ENCODE data around the gene CIAO1. TPM values are rescaled to one million over a fixed set of nuclear protein-coding genes. Genes with fewer than 3 reads are reported as not detected.

Gene CIAO1
- total RNA-seq, 4 donors from 2014 or later, result 73.5 to 102 (median 95.6) TPM

DNA sequence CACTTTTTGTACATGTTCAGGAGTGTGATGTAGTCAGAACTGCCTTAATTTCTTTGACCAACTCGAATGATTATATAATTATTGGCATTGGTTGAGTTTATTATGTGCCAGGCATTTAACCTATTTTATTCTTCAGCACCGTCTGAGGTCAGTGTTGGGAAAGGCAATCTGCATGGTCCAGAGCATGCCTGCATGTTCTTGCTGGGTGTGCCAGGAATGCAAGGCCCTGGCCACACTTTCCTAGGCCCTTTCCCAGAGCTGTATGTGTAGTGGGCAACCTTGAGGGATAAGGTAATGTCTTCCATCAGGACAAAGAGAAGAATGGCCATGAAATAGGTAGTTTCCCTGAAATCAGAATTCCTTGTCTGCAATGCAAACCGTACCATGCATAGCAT lies 49.0 kb downstream of the CIAO1 start:
- DNase-seq (no peak), ATAC-seq (no peak)
- TF ChIP-seq POLR2A (IDR thresholded peaks at IDR 0.05) (no peak), CTCF (IDR thresholded peaks at IDR 0.05 in 4 of 5, conservative IDR thresholded peaks at IDR 0.05 in 1 of 5) (no peak)
- Histone ChIP-seq H3K9me3 (no peaks in the 10 kb centered on the region), H3K27me3 (peaks cover 8 to 20% (median 15%) of the 10 kb centered on the region in 3 donors), H3K4me3 (no peak overlapping the region), H3K4me1 (no peaks in the 10 kb centered on the region), H3K27ac (no peak overlapping the region), H3K36me3 (no peaks in the 10 kb centered on the region)
- intact Hi-C loops (cut with DNase I; ENCODE audit: low total_unique reads), result no loop called here
- in situ Hi-C loops (cut with MboI; ENCODE audit: low sequenced_read_pairs in 4 of 4), result loop anchor here in 2 of 4 donors (25.0 kb wide), 1 partner anchor 197 kb away; the partner anchor contains the start of gene NEURL3 (in 2 of the 2)

GRCh38 chr2:96315400-96316071 lies 49.5 kb downstream of the CIAO1 start:
- peak overlapping the region in 2 of 4 donors; percentile 6 to 34 for H3K27ac ChIP-seq
- in situ Hi-C loops (cut with MboI; ENCODE audit: low sequenced_read_pairs in 4 of 4), result loop anchor here in 2 of 4 donors (25.0 kb wide), 1 partner anchor 197 kb away; the partner anchor contains the start of gene NEURL3 (in 2 of the 2)
- no peaks in the 10 kb centered on the region for H3K36me3 ChIP-seq
- peaks cover 12 to 23% (median 20%) of the 10 kb centered on the region in 3 donors for H3K27me3 ChIP-seq
- H3K9me3 ChIP-seq, result no peaks in the 10 kb centered on the region
- peaks cover 0 to 3% of the 10 kb centered on the region in 2 donors for H3K4me1 ChIP-seq
- intact Hi-C loops (cut with DNase I; ENCODE audit: low total_unique reads), result no loop called here
- H3K4me3 ChIP-seq, result no peak overlapping the region
- peak in 1 of 2 donors; percentile 12 for ATAC-seq
- no peak for DNase-seq
- TF ChIP-seq POLR2A (IDR thresholded peaks at IDR 0.05) (no peak), CTCF (IDR thresholded peaks at IDR 0.05 in 4 of 5, conservative IDR thresholded peaks at IDR 0.05 in 1 of 5) (no peak)

DNA sequence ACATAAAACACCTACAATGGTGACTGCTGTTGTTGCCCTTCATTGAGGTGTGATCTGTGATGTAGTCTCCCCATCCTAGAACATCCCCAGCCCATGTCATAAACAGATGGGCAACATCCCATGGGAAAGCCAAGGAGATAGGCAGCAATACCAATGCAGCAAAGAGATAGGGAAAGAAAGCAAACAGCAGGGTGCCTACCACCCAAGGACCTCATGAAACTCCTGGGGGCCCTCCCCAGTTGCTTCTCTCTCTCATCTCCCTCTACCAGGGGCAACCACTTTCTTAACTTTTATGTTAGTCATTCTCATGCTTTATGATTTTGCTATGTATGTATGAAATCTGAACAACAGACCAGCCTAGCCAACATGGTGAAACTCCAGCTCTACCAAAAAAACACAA lies 51.0 kb downstream of the CIAO1 start:
- ATAC-seq, result no peak
- peaks cover 8 to 14% of the 10 kb centered on the region in 2 donors for H3K4me1 ChIP-seq
- intact Hi-C loops (cut with DNase I; ENCODE audit: low total_unique reads) (no loop called here), in situ Hi-C loops (cut with MboI; ENCODE audit: low sequenced_read_pairs in 4 of 4) (loop anchor here in 2 of 4 donors (25.0 kb wide), 1 partner anchor 195 kb away; the partner anchor contains the start of gene NEURL3 (in 2 of the 2))
- no peaks in the 10 kb centered on the region for H3K36me3 ChIP-seq
- no peak overlapping the region for H3K4me3 ChIP-seq
- TF ChIP-seq CTCF (IDR thresholded peaks at IDR 0.05 in 4 of 5, conservative IDR thresholded peaks at IDR 0.05 in 1 of 5), result no peak
- no peak for TF ChIP-seq POLR2A (IDR thresholded peaks at IDR 0.05)
- no peak overlapping the region for H3K27ac ChIP-seq
- no peak for DNase-seq
- no peaks in the 10 kb centered on the region for H3K9me3 ChIP-seq
- H3K27me3 ChIP-seq, result peaks cover 22 to 38% (median 35%) of the 10 kb centered on the region in 3 donors

DNA sequence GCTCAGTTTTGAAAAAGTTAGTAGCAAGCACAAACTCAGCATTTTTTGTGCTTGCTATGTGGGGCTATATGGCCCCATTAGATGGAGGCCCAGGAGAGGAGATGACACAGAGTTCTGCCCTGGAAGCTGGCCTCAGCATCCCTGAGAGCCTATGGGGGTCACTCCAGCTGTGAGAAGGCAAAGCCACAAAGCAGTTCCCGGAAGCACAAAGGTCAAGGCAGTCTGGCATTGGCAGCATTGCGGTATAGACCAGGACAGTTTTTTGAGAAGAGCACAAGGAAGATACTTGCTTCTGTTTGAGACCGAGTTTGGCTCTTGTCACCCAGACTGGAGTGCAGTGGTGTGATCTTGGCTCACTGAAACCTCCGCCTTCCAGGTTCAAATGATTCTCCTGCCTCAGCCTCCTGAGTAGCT lies 51.6 kb downstream of the CIAO1 start:
- TF ChIP-seq POLR2A (IDR thresholded peaks at IDR 0.05) (no peak), CTCF (IDR thresholded peaks at IDR 0.05 in 4 of 5, conservative IDR thresholded peaks at IDR 0.05 in 1 of 5) (no peak)
- Histone ChIP-seq H3K4me1 (peaks cover 8 to 16% of the 10 kb centered on the region in 2 donors), H3K27me3 (peaks cover 25 to 44% (median 39%) of the 10 kb centered on the region in 3 donors), H3K27ac (no peak overlapping the region), H3K4me3 (no peak overlapping the region), H3K36me3 (no peaks in the 10 kb centered on the region), H3K9me3 (no peaks in the 10 kb centered on the region)
- in situ Hi-C loops (cut with MboI; ENCODE audit: low sequenced_read_pairs in 4 of 4), result loop anchor here in 2 of 4 donors (25.0 kb wide), 1 partner anchor 195 kb away; the partner anchor contains the start of gene NEURL3 (in 2 of the 2)
- DNase-seq (no peak), ATAC-seq (no peak)
- intact Hi-C loops (cut with DNase I; ENCODE audit: low total_unique reads), result no loop called here
